NCI-H1930 (cell line): ENCODE measurements around the gene IGSF3.

Experiments used
- DNase-seq, 2 experiments: peaks; one replicate each; lab custom pipeline; 2025; lab: John Stamatoyannopoulos, UW

IGSF3 gene

GRCh38 chr1:116667575-116668105 is at the start of gene IGSF3:
IGSF3 (minus strand) TSS chr1:116667733; CDS start chr1:116666326, 1,407 bp downstream.
- DNase-seq: peak; percentile 44 to 72

GRCh38 chr1:116717318-116717717 is 49.8 kb upstream of the IGSF3 start:
- no peak for DNase-seq

- DNase-seq: no peak
Measured at GRCh38 chr1:116716391-116716790, 48.9 kb upstream of the IGSF3 start.

- DNase-seq: no peak
Measured at GRCh38 chr1:116713474-116713873, 45.9 kb upstream of the IGSF3 start.

GRCh38 chr1:116712510-116712909 is 45.0 kb upstream of the IGSF3 start:
- DNase-seq: no peak

GRCh38 chr1:116711263-116711840 is 43.8 kb upstream of the IGSF3 start:
- no peak for DNase-seq

GRCh38 chr1:116710420-116711262 is 43.1 kb upstream of the IGSF3 start:
- DNase-seq: no peak

GRCh38 chr1:116709666-116710167 is 42.2 kb upstream of the IGSF3 start:
- DNase-seq: no peak

GRCh38 chr1:116708255-116708900 is 40.8 kb upstream of the IGSF3 start:
- DNase-seq: no peak

GRCh38 chr1:116706841-116707240 is 39.3 kb upstream of the IGSF3 start:
- DNase-seq: no peak

- no peak for DNase-seq
Measured at GRCh38 chr1:116706123-116706522, 38.6 kb upstream of the IGSF3 start.

- no peak for DNase-seq
Measured at GRCh38 chr1:116704278-116704677, 36.7 kb upstream of the IGSF3 start.

GRCh38 chr1:116699605-116700004 is 32.1 kb upstream of the IGSF3 start:
- DNase-seq: no peak

- no peak for DNase-seq
Measured at GRCh38 chr1:116698244-116698595, 30.7 kb upstream of the IGSF3 start.

- DNase-seq: no peak
Measured at GRCh38 chr1:116697548-116698243, 30.2 kb upstream of the IGSF3 start.

GRCh38 chr1:116694524-116694923 is 27.0 kb upstream of the IGSF3 start:
- DNase-seq: no peak

GRCh38 chr1:116693759-116694480 is 26.4 kb upstream of the IGSF3 start:
- DNase-seq: no peak

GRCh38 chr1:116692879-116693278 is 25.3 kb upstream of the IGSF3 start:
- DNase-seq: no peak

- no peak for DNase-seq
Measured at GRCh38 chr1:116690849-116691406, 23.4 kb upstream of the IGSF3 start.

- DNase-seq: no peak
Measured at GRCh38 chr1:116690396-116690848, 22.9 kb upstream of the IGSF3 start.
